ENCODE measurements around the gene REEP5. TPM values are rescaled to one million over a fixed set of nuclear protein-coding genes. Genes with fewer than 3 reads are reported as not detected.

Gene REEP5
- total and polyA plus RNA-seq, 9 of the 15 experiments (the other 6 are each of a cell fraction or from before 2014, with no cell fraction given), result 14.7 to 102 (median 36.0) TPM

DNA sequence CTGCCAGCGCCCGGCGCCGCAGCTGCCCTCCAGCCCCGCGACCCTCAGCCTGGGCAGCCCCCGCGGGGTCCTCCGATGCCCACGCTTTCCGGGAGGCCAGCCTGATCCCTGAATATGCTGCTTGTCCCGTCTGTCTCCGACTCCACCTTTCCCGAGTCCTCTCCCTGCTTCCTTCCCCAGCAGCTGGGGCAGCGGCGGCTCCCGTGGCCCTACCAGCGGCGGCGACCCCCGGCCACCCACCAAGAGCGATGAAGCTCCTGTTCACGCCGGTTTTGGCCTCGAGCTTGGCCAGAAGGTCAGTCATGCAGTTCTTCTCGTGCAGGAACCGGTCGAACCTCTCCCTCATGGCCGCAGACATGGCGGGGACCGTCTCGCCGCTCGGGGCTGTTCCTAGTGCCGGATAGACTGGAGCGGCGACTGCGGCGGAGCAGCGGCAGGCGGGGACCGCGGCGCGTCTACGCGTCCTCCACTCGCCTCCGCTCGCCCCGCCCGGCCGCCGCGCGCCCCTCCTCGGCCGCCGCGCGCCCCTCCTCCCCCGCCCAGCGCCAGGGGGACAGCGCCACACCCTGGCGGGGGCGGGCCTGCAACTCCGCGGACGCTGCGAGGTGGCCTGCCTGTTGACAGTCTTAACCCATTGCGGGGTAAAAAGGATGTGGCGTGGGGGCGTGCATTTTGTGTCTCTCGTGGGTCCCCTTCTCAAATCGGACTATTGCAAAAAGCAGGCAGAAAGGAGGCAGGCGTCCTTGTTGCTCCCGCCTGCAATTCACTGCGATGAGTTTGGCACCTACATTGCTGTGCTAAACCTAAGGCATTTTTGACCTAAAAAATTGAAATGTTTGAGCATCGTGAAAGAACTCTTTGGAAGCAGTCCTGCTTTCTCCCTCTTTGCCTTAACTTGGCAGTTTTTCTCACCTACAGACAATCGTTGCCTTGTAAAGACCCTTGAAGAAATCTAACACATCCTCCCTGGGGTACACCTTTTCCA, at the start of gene REEP5 (continued):
- TF ChIP-seq, protein P1, sequence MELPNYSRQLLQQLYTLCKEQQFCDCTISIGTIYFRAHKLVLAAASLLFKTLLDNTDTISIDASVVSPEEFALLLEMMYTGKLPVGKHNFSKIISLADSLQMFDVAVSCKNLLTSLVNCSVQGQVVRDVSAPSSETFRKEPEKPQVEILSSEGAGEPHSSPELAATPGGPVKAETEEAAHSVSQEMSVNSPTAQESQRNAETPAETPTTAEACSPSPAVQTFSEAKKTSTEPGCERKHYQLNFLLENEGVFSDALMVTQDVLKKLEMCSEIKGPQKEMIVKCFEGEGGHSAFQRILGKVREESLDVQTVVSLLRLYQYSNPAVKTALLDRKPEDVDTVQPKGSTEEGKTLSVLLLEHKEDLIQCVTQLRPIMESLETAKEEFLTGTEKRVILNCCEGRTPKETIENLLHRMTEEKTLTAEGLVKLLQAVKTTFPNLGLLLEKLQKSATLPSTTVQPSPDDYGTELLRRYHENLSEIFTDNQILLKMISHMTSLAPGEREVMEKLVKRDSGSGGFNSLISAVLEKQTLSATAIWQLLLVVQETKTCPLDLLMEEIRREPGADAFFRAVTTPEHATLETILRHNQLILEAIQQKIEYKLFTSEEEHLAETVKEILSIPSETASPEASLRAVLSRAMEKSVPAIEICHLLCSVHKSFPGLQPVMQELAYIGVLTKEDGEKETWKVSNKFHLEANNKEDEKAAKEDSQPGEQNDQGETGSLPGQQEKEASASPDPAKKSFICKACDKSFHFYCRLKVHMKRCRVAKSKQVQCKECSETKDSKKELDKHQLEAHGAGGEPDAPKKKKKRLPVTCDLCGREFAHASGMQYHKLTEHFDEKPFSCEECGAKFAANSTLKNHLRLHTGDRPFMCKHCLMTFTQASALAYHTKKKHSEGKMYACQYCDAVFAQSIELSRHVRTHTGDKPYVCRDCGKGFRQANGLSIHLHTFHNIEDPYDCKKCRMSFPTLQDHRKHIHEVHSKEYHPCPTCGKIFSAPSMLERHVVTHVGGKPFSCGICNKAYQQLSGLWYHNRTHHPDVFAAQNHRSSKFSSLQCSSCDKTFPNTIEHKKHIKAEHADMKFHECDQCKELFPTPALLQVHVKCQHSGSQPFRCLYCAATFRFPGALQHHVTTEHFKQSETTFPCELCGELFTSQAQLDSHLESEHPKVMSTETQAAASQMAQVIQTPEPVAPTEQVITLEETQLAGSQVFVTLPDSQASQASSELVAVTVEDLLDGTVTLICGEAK (IDR thresholded peaks at IDR 0.05), result no peak
- TF ChIP-seq, protein P1 (CRISPR knock-in tag; IDR thresholded peaks at IDR 0.05), result 0 out of 2 replicates have a peak, but pooled peaks have one; percentile 29
- TF ChIP-seq, protein P2, sequence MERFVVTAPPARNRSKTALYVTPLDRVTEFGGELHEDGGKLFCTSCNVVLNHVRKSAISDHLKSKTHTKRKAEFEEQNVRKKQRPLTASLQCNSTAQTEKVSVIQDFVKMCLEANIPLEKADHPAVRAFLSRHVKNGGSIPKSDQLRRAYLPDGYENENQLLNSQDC (CRISPR knock-in tag; IDR thresholded peaks at IDR 0.05), result 0 out of 2 replicates have a peak, but pooled peaks have one; percentile 8
- TF ChIP-seq, protein P3, sequence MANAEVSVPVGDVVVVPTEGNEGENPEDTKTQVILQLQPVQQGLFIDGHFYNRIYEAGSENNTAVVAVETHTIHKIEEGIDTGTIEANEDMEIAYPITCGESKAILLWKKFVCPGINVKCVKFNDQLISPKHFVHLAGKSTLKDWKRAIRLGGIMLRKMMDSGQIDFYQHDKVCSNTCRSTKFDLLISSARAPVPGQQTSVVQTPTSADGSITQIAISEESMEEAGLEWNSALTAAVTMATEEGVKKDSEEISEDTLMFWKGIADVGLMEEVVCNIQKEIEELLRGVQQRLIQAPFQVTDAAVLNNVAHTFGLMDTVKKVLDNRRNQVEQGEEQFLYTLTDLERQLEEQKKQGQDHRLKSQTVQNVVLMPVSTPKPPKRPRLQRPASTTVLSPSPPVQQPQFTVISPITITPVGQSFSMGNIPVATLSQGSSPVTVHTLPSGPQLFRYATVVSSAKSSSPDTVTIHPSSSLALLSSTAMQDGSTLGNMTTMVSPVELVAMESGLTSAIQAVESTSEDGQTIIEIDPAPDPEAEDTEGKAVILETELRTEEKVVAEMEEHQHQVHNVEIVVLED (CRISPR knock-in tag; IDR thresholded peaks at IDR 0.05), result peak; percentile 86
- TF ChIP-seq ZFPM2 (CRISPR knock-in tag; IDR thresholded peaks at IDR 0.05) (no peak), NEUROD1 (IDR thresholded peaks at IDR 0.05; ENCODE audit: borderline replicate concordance, low read depth, low read length, partially characterized antibody) (no peak), CREB1 (IDR thresholded peaks at IDR 0.05) (no peak), CREB1 (CRISPR knock-in tag; IDR thresholded peaks at IDR 0.05) (0 out of 2 replicates have a peak, but pooled peaks have one; percentile 37), TEAD1 (CRISPR knock-in tag; IDR thresholded peaks at IDR 0.05) (peak in 1 of 2 experiments; percentile 60; a peak in 1 of 4 replicates), STAG1 (CRISPR knock-in tag; IDR thresholded peaks at IDR 0.05; ENCODE audit: borderline replicate concordance) (0 out of 2 replicates have a peak, but pooled peaks have one; percentile 10), POLR3G (IDR thresholded peaks at IDR 0.05; ENCODE audit: extremely low read depth, insufficient read length, insufficient replicate concordance) (no peak), HIVEP1 (CRISPR knock-in tag; IDR thresholded peaks at IDR 0.05) (no peak), SRSF3 (IDR thresholded peaks at IDR 0.05; ENCODE audit: insufficient read depth, low read length) (no peak), HSF4 (CRISPR knock-in tag; IDR thresholded peaks at IDR 0.05; ENCODE audit: borderline replicate concordance) (no peak)
- TF ChIP-seq, protein P4, sequence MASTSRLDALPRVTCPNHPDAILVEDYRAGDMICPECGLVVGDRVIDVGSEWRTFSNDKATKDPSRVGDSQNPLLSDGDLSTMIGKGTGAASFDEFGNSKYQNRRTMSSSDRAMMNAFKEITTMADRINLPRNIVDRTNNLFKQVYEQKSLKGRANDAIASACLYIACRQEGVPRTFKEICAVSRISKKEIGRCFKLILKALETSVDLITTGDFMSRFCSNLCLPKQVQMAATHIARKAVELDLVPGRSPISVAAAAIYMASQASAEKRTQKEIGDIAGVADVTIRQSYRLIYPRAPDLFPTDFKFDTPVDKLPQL (IDR thresholded peaks at IDR 0.05; ENCODE audit: extremely low read depth, insufficient read length), result no peak
